GM12878 (cell line): Measurements from ENCODE around the gene FIG4. TPM values are rescaled to one million over a fixed set of nuclear protein-coding genes. Genes with fewer than 3 reads are reported as not detected.
"Not testable (repeated sequence)": the region's sequence is repeated elsewhere in the genome, so short reads cannot be mapped to it uniquely, and the experiment has no call there.

Experiments
- ATAC-seq: fragments of 200-7000 bp; cut with Tn5 transposase; 3 replicates; pipeline ENCODE4 v1.9.1; 2020; ENCODE audit warnings: mild to moderate bottlenecking, moderate library complexity
- BruUV-seq: library from RNA; stranded (reverse); fragments of 400-500 nt; replicated peaks from 2 replicates; lab custom pipeline; 2021; lab: Mats Ljungman, UMichigan
- CTCF ChIA-PET: fragments of 300-600 bp; sonication (Branson Sonifier 250); formaldehyde crosslinking; extraction: SDS; loops from one replicate; lab custom pipeline; 2021; ENCODE audit warnings: inconsistent platforms; lab: Yijun Ruan, JAX
- POLR2A ChIA-PET: fragments of 350-600 bp; formaldehyde crosslinking; extraction: SDS; loops from one replicate; lab custom pipeline; 2021; ENCODE audit warnings: inconsistent platforms; lab: Charles Lee
- RAD21 ChIA-PET: fragments of 300-600 bp; sonication (Branson Sonifier 250); formaldehyde crosslinking; loops from one replicate; lab custom pipeline; 2023; ENCODE audit warnings: antibody characterized with exemption; ENCODE audit not compliant: unreplicated experiment; lab: Charles Lee
- SMC1A ChIA-PET: fragments of 300-600 bp; sonication (Branson Sonifier 250); formaldehyde crosslinking; loops from one replicate; lab custom pipeline; 2023; ENCODE audit not compliant: unreplicated experiment, uncharacterized antibody; lab: Charles Lee
- DNase-seq: peaks from one replicate; pipeline ENCODE4 v3.0.0-alpha.2; 2011; ENCODE audit warnings: low read depth, low spot score
- FAIRE-seq: peaks from 3 replicates; lab custom pipeline; 2011; peaks lifted over from hg19 to GRCh38; lab: Jason Lieb, UNC
- H2AFZ ChIP-seq: 2 replicates; pipeline ENCODE4 v1.6.0; 2011; ENCODE audit warnings: low read depth, low read length, control low read depth; ENCODE audit not compliant: control insufficient read depth
- H3K27ac ChIP-seq: 2 replicates; pipeline ENCODE4 v1.5.1; 2011; ENCODE audit warnings: control low read depth; ENCODE audit not compliant: control insufficient read depth, insufficient read depth
- H3K27me3 ChIP-seq, 2 experiments: replicated peaks in 1 of 2; 2 replicates each; pipeline versions ENCODE4 v1.6.0 to v1.6.1; 2011; ENCODE audit warnings: low read length in 1 of 2; ENCODE audit not compliant: control insufficient read depth in 2 of 2, insufficient read depth in 2 of 2
- H3K36me3 ChIP-seq, 2 experiments: 2 replicates each; pipeline ENCODE4 v1.5.1; 2011; ENCODE audit warnings: low read length in 1 of 2; ENCODE audit not compliant: control insufficient read depth in 2 of 2, insufficient read depth in 2 of 2
- H3K4me1 ChIP-seq: 2 replicates; pipeline ENCODE4 v1.6.1; 2011; ENCODE audit warnings: mild to moderate bottlenecking, low read length, moderate library complexity, mixed read lengths; ENCODE audit not compliant: control insufficient read depth, insufficient read depth
- H3K4me2 ChIP-seq: 2 replicates; pipeline ENCODE4 v1.6.0; 2011; ENCODE audit warnings: control low read depth; ENCODE audit not compliant: control insufficient read depth, insufficient read depth
- H3K4me3 ChIP-seq: fragments of 200-600 bp; sonication (generic); 2 replicates; pipeline ENCODE4 v1.5.1; 2016
- H3K79me2 ChIP-seq: 2 replicates; pipeline ENCODE4 v1.6.0; 2011; ENCODE audit warnings: low read length; ENCODE audit not compliant: control insufficient read depth, insufficient read depth
- H3K9ac ChIP-seq: 2 replicates; pipeline ENCODE4 v1.8.0; 2011; ENCODE audit warnings: low read length, control low read depth, mixed read lengths; ENCODE audit not compliant: control insufficient read depth, insufficient read depth
- H3K9me3 ChIP-seq: replicated peaks from 3 replicates; pipeline ENCODE4 v1.5.1; 2011; ENCODE audit warnings: mild to moderate bottlenecking, low read length; ENCODE audit not compliant: control insufficient read depth, insufficient read depth
- H4K20me1 ChIP-seq: 2 replicates; pipeline ENCODE4 v1.6.0; 2011; ENCODE audit not compliant: control insufficient read depth, insufficient read depth
- BHLHE40 ChIP-seq, 2 experiments: fragments of 450-650 bp in 1 of 2; IDR thresholded peaks; 2 replicates each; pipeline ENCODE4 v1.6.1; 2011 to 2017; ENCODE audit warnings: low read depth in 2 of 2, borderline replicate concordance in 1 of 2, improper control_type of control experiment in 1 of 2, low read length in 1 of 2, mild to moderate bottlenecking in 1 of 2
- CHD2 ChIP-seq: IDR thresholded peaks from 2 replicates; pipeline ENCODE4 v1.6.1; 2011; ENCODE audit warnings: low read depth, low read length, improper control_type of control experiment, borderline replicate concordance
- KLF5 ChIP-seq: fragments of 450-650 bp; IDR thresholded peaks from 2 replicates; pipeline ENCODE4 v1.6.1; 2014; ENCODE audit warnings: mild to moderate bottlenecking; ENCODE audit not compliant: partially characterized antibody
- MLLT1 ChIP-seq: fragments of 450-650 bp; IDR thresholded peaks from 2 replicates; pipeline ENCODE4 v1.6.1; 2016; ENCODE audit warnings: mild to moderate bottlenecking
- MYC ChIP-seq: IDR thresholded peaks from 2 replicates; pipeline ENCODE4 v1.6.1; 2011; ENCODE audit warnings: mild to moderate bottlenecking, low read length, moderate library complexity, inconsistent platforms; ENCODE audit not compliant: insufficient read depth, insufficient replicate concordance, insufficient read length, severe bottlenecking
- RELA ChIP-seq: fragments of 450-650 bp; IDR thresholded peaks from 2 replicates; pipeline ENCODE4 v1.8.0; 2014; ENCODE audit warnings: borderline replicate concordance; ENCODE audit not compliant: partially characterized antibody
- SUZ12 ChIP-seq: fragments of 200-600 bp; sonication (generic); IDR thresholded peaks from one replicate; pipeline ENCODE4 v1.6.1; 2018; ENCODE audit warnings: antibody characterized with exemption, mild to moderate bottlenecking; ENCODE audit not compliant: unreplicated experiment
- YY1 ChIP-seq: IDR thresholded peaks from 2 replicates; pipeline ENCODE4 v1.6.1; 2011; ENCODE audit warnings: low read depth, mild to moderate bottlenecking, low read length
- WGBS: methylation state at CpG from one replicate; pipeline ENCODE4 v1.1.6; 2016; ENCODE audit warnings: low lambda C conversion rate; ENCODE audit not compliant: insufficient replicate concordance, insufficient coverage; ENCODE audit errors: missing lambda C conversion rate; 5-methylcytosine and 5-hydroxymethylcytosine counted together
- in situ Hi-C: fragments of 300-500 bp; cut with MboI; formaldehyde crosslinking; loops from 9 replicates; pipeline ENCODE4 v1.14.3; 2018; ENCODE audit warnings: mixed read lengths
- intact Hi-C: fragments of 100-400 bp; cut with micrococcal nuclease; formaldehyde crosslinking; loops from one replicate; pipeline ENCODE4 v1.14.2; 2022; ENCODE audit not compliant: unreplicated experiment
- polyA plus RNA-seq, 11 experiments: library from polyadenylated mRNA; depleted of rRNA in 4 of 11; unstranded in 6 of 11; stranded (reverse) in 5 of 11; fragments of >200 nt; fragmentation: Nextera tagmentation in 4 of 11; fragmentation: Illumina TruSeq in 1 of 11; extraction: Ambion mirVana in 4 of 11; extraction: Trizol in 1 of 11; gene quantifications; 1 replicate in 1 of 11; 2 replicates in 10 of 11; pipeline versions ENCODE4 v1.2.1 to v1.2.3, GENCODE V29; 2011 to 2016; ENCODE audit warnings: inconsistent platforms in 2 of 11, missing spikeins in 2 of 11, low read depth in 1 of 11
- total RNA-seq, 4 experiments: library from RNA; depleted of rRNA in 3 of 4; stranded (reverse); fragments of >200 nt in 3 of 4; fragmentation: Illumina TruSeq in 1 of 4; extraction: Trizol in 1 of 4; gene quantifications; 2 replicates each; pipeline versions ENCODE4 v1.2.1 to v1.2.3, GENCODE V29; 2013 to 2021

FIG4 gene
- total and polyA plus RNA-seq, 10 of the 15 experiments (the other 5 are each of a cell fraction or from before 2014, with no cell fraction given), result 3.8 to 23.2 (median 11.8) TPM

- BruUV-seq, result no TSS peak
- peaks cover 1% of the 10 kb centered on the region; the same call in 2 of the 3 replicates for H3K9me3 ChIP-seq
- WGBS, result 79% methylated on average over 6 of the region's 6 CpGs
- TF ChIP-seq CHD2 (no peak), MYC (no peak), SUZ12 (no peak), BHLHE40 (IDR thresholded peaks at IDR 0.05; ENCODE audit: borderline replicate concordance in 1 of 2, low read depth in 2 of 2, low read length in 1 of 2) (no peak), YY1 (no peak), KLF5 (no peak), RELA (no peak), MLLT1 (no peak)
- no peaks in the 10 kb centered on the region for H3K27me3 ChIP-seq
- ATAC-seq (no peak), FAIRE-seq (no peak), DNase-seq (no peak)
- no peaks in the 10 kb centered on the region for H3K36me3 ChIP-seq
- RAD21 ChIA-PET, result interaction anchor here (8.0 kb wide), 1 partner anchor 332 kb away, joined by 143 read pairs; no protein-coding TSS in a partner anchor
- SMC1A ChIA-PET, result interaction anchor here (0.9 to 1.0 kb wide), 2 partner anchors 332 to 333 kb away, joined by 3 to 7 read pairs; no protein-coding TSS in a partner anchor
- no peaks in the 10 kb centered on the region; the same call in 1 of the 2 replicates for H3K4me1 ChIP-seq
- H3K4me3 ChIP-seq, result no peak overlapping the region
- CTCF ChIA-PET, result interaction anchor here (1.0 to 2.3 kb wide), 2 partner anchors 53 to 333 kb away, joined by 6 to 13 read pairs; no protein-coding TSS in a partner anchor
- no peak overlapping the region for H2AFZ ChIP-seq
- in situ Hi-C loops (no loop called here), intact Hi-C loops (no loop called here)
- POLR2A ChIA-PET, result no interaction called here
- no peaks in the 10 kb centered on the region for H4K20me1 ChIP-seq
- H3K4me2 ChIP-seq, result no peak overlapping the region
- no peak overlapping the region for H3K9ac ChIP-seq
- H3K27ac ChIP-seq, result no peak overlapping the region
- H3K79me2 ChIP-seq, result no peaks in the 10 kb centered on the region
These were observed 15.4 kb downstream of the FIG4 start for GRCh38 chr6:109706513-109706912.

- H3K27ac ChIP-seq, FAIRE-seq, H3K9me3 ChIP-seq, SMC1A ChIA-PET, POLR2A ChIA-PET, H3K9ac ChIP-seq, in situ Hi-C loops, DNase-seq, intact Hi-C loops, H2AFZ ChIP-seq, H3K4me1 ChIP-seq, ATAC-seq, BruUV-seq, H4K20me1 ChIP-seq, H3K79me2 ChIP-seq, H3K4me3 ChIP-seq, H3K4me2 ChIP-seq, H3K36me3 ChIP-seq, H3K27me3 ChIP-seq: not testable (repeated sequence)
- ChIA-PET CTCF (interaction anchor here (2.1 kb wide), 1 partner anchor 331 kb away, joined by 14 read pairs; no protein-coding TSS in a partner anchor), RAD21 (interaction anchor here (1.7 kb wide), 1 partner anchor 331 kb away, joined by 4 read pairs; no protein-coding TSS in a partner anchor)
- 51% methylated on average over 2 of the region's 2 CpGs for WGBS
These were observed 17.0 kb downstream of the FIG4 start for GRCh38 chr6:109708099-109708498.
